NOMO-1 treated with dmso at 0.1 percent for 144 hours (cell line): ENCODE measurements around the gene SGMS1.
"Not testable (repeated sequence)": the region's sequence is repeated elsewhere in the genome, so short reads cannot be mapped to it uniquely, and the experiment has no call there.

Source experiments
- DNase-seq: peaks from one replicate; lab custom pipeline; 2025; ENCODE audit not compliant: unreplicated experiment; lab: John Stamatoyannopoulos, UW

The SGMS1 gene

DNA sequence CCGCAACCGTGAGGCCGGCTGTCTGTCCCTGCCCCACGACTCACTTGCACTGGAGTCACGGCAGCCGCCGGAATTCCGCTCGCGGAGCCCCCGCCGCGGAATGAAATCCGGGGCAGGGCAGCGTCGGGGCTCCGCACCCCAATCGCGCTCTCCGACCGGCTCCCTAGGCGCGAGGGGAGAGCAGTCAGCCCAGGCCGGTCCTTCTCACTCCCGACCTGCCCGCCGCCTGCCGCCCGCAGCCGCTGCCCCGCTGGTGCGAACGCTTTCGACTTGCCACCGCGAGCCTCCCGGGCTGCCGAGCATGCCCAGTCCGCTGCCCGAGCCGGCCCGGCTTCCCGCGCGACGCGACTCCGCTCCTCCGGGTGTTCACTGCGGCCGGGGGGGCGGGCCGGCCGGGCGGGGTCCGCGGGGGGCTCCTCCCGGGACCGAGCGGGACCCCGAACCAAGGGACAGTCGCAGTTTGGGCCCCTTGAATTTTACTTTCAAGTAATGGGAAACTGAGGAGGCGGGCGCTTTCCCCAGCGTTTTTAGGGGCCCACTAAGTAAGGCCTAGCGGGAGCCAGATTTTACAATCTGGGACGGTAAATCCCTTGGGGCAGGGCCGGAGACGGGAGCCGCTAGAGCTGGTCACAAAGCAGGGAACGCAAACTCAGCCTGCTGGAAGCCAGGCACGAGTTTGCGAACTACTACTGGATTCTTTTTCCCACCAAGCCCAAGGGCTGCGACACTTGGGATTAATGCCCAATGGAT is at the start of gene SGMS1:
TSS of gene SGMS1 (minus strand) at position 294 of the 750 bp plus-strand sequence. CDS start 279,842 bp downstream, outside the sequence.
- peak; percentile 63 for DNase-seq

DNA sequence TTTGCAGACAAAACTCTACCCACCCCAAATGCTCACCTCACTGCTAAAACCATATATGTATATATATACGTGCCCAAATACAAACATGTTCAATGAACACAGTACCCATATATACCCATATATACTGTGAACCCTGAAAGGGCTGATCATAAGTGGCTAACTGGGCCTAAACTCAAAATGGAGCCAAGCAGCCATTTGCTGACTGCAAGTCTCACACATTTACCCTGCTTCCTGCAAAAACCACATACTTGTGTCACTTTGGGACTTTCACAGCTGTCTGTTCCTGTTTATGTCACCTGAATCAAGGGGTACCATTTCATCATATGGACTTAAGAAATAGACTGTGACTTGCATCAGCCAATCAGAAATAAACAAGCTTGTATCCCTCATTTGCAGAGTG is 48.4 kb upstream of the SGMS1 start:
- DNase-seq: not testable (repeated sequence)

- DNase-seq: not testable (repeated sequence)
Observed at GRCh38 chr10:50671645-50672044, 47.9 kb upstream of the SGMS1 start.

- DNase-seq: not testable (repeated sequence)
Observed at GRCh38 chr10:50669957-50670356, 46.2 kb upstream of the SGMS1 start.

DNA sequence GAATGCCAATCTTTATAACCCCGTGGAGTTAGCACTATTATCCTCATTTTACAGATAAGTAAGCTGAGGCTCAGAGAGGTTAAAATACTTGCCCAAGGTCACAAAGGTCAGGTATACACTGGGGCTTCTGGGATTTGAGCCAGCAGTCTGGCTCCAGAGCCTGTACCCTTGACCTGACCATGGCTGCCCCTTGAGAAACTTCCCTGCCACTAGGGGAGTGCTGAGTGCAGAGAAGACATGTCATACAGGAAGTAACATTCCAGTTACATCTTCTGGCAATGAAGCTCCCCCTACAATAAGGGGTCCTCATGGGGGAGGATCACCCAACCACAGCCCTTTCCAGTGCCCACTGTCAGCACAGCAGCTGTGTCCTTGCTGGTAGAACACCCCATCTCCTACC is 43.6 kb upstream of the SGMS1 start:
- DNase-seq: not testable (repeated sequence)

GRCh38 chr10:50662420-50662819 is 38.7 kb upstream of the SGMS1 start:
- not testable (repeated sequence) for DNase-seq

DNA sequence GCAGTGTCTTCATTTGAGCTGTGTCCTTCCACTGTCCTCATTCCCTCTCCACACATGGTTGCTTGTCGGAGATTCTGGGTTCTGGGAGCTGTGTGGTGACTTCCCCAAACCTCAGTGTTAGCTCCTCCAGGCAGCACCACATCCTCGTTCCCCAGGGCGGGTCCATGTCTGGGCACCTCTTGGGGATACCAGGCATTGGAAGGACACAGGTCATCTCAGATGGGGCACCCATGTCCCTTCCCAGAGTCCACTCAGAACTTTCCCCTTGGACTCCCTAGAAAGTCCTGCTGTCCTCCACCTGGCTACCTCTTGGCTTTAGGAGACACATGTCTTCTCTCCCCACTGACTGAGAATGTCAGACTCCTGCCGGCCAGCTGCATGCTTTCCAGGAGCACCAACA is 37.8 kb upstream of the SGMS1 start:
- not testable (repeated sequence) for DNase-seq

GRCh38 chr10:50659865-50660730 is 36.3 kb upstream of the SGMS1 start:
- DNase-seq: not testable (repeated sequence)

DNA sequence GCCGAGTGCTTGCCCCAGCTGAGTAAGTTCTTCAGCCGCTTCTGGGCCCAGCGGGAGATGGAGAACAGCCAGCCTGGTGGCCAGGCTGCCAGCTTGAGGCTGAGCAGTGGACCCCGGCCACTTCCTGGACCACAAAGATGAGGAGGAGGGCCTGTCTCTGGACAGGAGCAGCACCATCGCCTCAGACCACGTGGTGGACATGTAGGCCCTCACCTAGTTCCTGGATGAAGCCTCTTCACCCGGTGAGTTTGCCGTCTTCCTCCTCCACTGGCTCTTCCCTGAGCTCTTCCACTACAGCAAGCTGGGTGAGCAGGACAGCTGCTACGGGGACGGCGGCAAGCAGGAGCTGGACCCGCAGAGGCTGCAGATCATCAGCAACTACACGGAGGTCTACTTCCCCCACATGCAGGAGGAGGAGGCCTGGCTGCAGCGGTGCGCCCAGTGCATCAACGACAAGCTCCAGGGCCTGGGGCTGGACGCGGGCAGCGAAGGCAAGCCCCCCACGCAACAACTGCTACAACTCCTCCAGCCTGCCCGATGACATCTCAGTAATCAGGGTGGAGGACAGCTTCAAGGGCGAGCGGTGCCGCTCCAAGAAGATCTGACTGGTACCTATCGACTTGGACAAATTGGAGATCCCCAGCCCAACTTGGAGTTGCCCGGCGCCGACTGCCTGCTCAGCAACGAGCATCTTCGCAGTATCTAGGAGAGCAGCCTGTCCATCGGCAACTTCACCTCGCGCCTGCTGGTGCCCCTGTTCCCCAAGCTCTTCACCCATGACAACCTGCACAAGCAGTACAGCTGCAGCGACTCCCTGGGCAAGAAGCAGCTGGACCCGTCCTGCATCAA is 35.5 kb upstream of the SGMS1 start:
- not testable (repeated sequence) for DNase-seq

- no peak for DNase-seq
Observed at GRCh38 chr10:50658165-50658564, 34.4 kb upstream of the SGMS1 start.

DNA sequence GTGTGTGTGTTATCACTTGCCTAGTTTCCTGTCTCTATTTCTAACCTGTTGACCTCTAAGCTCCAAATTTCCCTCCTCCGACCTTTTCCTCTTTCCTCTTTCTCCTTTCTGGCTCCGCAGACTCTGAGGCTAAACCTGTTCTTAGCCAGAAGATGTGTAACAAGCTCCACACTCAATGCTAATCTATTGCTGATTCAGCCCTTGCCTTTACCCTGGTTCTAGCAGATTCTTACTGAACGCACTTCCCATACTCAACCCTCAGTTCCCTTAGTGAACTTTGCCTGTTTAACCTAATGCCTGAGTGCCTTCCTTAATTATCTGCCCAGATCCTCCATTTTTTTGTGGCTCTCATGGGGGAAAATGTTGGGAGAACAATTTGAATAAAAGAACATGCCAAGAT is 30.0 kb upstream of the SGMS1 start:
- no peak for DNase-seq

- no peak for DNase-seq
Observed at GRCh38 chr10:50653142-50653541, 29.4 kb upstream of the SGMS1 start.

- no peak for DNase-seq
Observed at GRCh38 chr10:50651808-50652207, 28.1 kb upstream of the SGMS1 start.

GRCh38 chr10:50650481-50650880 is 26.7 kb upstream of the SGMS1 start:
- no peak for DNase-seq

- DNase-seq: no peak
Observed at GRCh38 chr10:50648935-50649227, 25.1 kb upstream of the SGMS1 start.

DNA sequence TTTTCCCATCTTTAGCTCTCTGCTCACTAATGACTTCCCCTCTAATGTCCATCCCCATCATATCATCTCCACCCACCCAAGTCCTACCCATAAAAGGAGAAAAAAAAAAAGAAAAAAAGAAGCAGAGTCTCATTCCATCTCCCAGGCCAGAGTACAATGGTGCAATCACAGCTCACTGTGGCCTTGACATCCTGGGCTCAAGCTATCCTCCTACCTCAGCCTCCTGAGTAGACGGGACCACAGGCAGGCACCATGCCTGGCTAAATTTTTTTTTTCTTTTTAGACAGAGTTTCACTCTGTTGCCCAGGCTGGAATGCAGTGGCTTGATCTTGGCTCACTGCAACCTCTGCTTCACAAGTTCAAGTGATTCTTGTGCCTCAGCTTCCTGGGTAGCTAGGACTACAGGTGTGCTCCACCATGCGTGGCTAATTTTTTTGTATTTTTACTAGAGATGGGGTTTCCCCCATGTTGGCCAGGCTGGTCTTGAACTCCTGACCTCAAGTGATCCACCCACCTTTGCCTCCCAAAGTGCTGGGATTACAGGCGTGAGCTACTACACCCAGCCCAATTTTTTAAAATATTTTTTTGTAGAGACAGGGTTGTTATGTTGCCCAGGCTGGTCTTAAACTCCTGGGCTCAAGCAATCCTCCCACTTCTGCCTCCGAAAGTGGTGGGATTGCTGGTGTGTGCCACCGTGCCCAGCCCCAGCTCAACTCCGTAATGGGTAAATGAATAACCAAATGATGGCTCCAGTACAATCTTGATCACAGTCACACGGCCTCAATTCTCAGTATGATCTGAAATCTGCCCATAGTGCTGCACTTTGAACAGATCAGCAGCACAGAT is 24.6 kb upstream of the SGMS1 start:
- DNase-seq: no peak

DNA sequence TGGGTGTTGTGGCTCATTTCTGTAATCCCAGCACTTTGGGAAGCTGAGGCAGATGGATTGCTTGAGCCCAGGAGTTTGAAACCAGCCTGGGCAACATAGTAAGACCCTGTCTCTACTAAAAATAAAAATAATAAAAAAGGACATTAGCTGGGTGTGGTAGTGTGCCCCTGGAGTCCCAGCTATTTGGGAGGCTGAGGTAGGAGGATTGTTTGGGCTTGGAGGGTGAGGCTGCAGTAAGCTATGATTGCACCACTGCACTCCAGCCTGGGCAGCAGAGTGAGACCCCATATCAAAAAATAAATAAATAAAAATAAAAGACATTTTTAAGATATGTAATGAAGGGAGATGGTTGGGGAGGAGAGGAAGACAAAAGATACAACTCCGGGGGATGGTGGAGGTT is 23.6 kb upstream of the SGMS1 start:
- not testable (repeated sequence) for DNase-seq

DNA sequence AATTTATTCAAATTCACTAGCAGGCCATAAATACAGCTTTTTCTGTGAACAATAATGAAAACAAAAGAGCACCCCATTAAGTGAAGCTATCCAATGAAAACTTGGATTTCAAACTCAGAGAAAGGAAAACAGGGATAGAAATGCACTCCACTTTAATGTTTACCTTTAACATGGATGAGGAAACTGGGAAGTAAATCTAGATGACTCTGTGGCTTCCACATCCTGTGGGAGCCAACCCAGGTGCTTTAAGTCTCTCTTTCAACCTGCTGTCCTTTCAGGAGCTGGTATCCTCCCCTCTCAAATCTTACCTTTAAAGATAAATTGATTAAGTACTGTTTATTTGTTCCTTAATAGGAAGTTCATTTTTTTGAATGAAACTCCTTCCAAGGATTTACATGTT is 21.5 kb upstream of the SGMS1 start:
- DNase-seq: no peak

GRCh38 chr10:50641626-50642025 is 17.9 kb upstream of the SGMS1 start:
- DNase-seq: no peak

DNA sequence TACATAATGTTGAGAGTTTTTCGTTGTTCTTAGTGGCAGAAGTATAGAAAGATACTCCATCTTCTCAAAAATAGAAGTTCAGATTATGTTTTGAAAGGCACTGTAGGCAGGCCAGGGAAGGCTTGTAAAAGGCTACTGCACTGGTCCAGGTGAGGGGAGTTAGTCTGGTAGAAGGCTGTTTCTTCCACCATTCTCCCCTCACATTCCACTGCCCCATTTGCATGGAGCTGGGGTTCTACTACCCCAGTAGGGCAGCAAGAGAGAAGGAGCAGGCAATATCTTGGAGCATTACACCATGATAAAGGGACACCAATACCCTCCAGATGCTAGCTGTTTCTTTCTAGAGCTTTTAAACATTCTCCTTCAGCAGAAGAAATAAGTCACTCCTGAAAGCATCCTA is 16.5 kb upstream of the SGMS1 start:
- DNase-seq: no peak
